Endothelial cell of umbilical vein (primary cell): ENCODE results near the gene DPH1. TPM values are rescaled to one million over a fixed set of nuclear protein-coding genes. Genes with fewer than 3 reads are reported as not detected.

ENCODE experiments used
- BruUV-seq: library from RNA; stranded (reverse); fragments of 400-500 nt; replicated peaks from 2 replicates; lab custom pipeline; 2021; lab: Mats Ljungman, UMichigan
- CTCF ChIA-PET: fragments of 300-600, 350-600 bp; sonication (Branson Sonifier 250); formaldehyde crosslinking; loops from one replicate; lab custom pipeline; 2021; ENCODE audit warnings: antibody characterized with exemption, inconsistent platforms; lab: Charles Lee
- POLR2A ChIA-PET: fragments of 300-600, 350-600 bp; sonication (Branson Sonifier 250); formaldehyde crosslinking; loops from one replicate; lab custom pipeline; 2021; ENCODE audit warnings: antibody characterized with exemption, inconsistent platforms; lab: Charles Lee
- DNase-seq: peaks from one replicate; pipeline ENCODE4 v3.0.0-alpha.2; 2011; ENCODE audit warnings: low read depth, low spot score
- FAIRE-seq: peaks from 2 replicates; lab custom pipeline; 2011; peaks lifted over from hg19 to GRCh38; lab: Jason Lieb, UNC
- H2AFZ ChIP-seq: 2 replicates; pipeline ENCODE4 v1.6.0; 2012; ENCODE audit warnings: low read depth, low read length, control low read depth, inconsistent platforms
- H3K27ac ChIP-seq: 2 replicates; pipeline ENCODE4 v1.5.1; 2011; ENCODE audit warnings: low read depth, mild to moderate bottlenecking, control low read depth, low read length, moderate library complexity; ENCODE audit not compliant: insufficient read depth
- H3K27me3 ChIP-seq, 2 experiments: 2 replicates each; pipeline versions ENCODE4 v1.6.0 to v1.6.1; 2011; ENCODE audit warnings: low read length in 2 of 2, mixed read lengths in 1 of 2; ENCODE audit not compliant: control insufficient read depth in 2 of 2, insufficient read depth in 2 of 2
- H3K36me3 ChIP-seq, 2 experiments: 2 replicates in 1 of 2; 3 replicates in 1 of 2; pipeline ENCODE4 v1.5.1; 2011; ENCODE audit warnings: low read length in 2 of 2, mild to moderate bottlenecking in 1 of 2, moderate library complexity in 1 of 2; ENCODE audit not compliant: control insufficient read depth in 2 of 2, insufficient read depth in 2 of 2; ENCODE audit errors: extremely low read depth in 1 of 2
- H3K4me1 ChIP-seq: 3 replicates; pipeline ENCODE4 v1.5.1; 2011; ENCODE audit warnings: mild to moderate bottlenecking, low read length; ENCODE audit not compliant: control insufficient read depth, insufficient read depth; ENCODE audit errors: extremely low read depth
- H3K4me2 ChIP-seq: 2 replicates; pipeline ENCODE4 v1.6.1; 2011; ENCODE audit warnings: low read length, control low read depth, mixed read lengths; ENCODE audit not compliant: insufficient read depth
- H3K4me3 ChIP-seq, 3 experiments: fragments of 200-600 bp in 1 of 3; sonication (generic), shearing (Covaris generic) in 1 of 3; replicated peaks in 1 of 3; 2 replicates each; pipeline ENCODE4 v1.5.1; 2011 to 2016; ENCODE audit warnings: control low read depth in 3 of 3, low read length in 3 of 3, mild to moderate bottlenecking in 2 of 3, inconsistent platforms in 1 of 3, low read depth in 1 of 3, moderate library complexity in 1 of 3; ENCODE audit not compliant: insufficient read depth in 1 of 3
- H3K79me2 ChIP-seq: 2 replicates; pipeline ENCODE4 v1.6.0; 2012; ENCODE audit warnings: low read length, inconsistent platforms; ENCODE audit not compliant: control insufficient read depth, insufficient read depth
- H3K9ac ChIP-seq: replicated peaks from 2 replicates; pipeline ENCODE3; 2011; ENCODE audit warnings: low read length, control low read depth; ENCODE audit not compliant: insufficient read depth; ENCODE audit errors: extremely low read depth
- H3K9me1 ChIP-seq: replicated peaks from 3 replicates; pipeline ENCODE4 v1.6.0; 2011; ENCODE audit warnings: mild to moderate bottlenecking, low read length; ENCODE audit not compliant: control insufficient read depth, insufficient read depth; ENCODE audit errors: extremely low read depth
- H3K9me3 ChIP-seq: replicated peaks from 2 replicates; pipeline ENCODE4 v1.5.1; 2012; ENCODE audit warnings: low read length, inconsistent platforms; ENCODE audit not compliant: control insufficient read depth, insufficient read depth
- H4K20me1 ChIP-seq: replicated peaks from 2 replicates; pipeline ENCODE3; 2011; ENCODE audit warnings: mild to moderate bottlenecking, low read length; ENCODE audit not compliant: control insufficient read depth, insufficient read depth; ENCODE audit errors: extremely low read depth
- EZH2 ChIP-seq: IDR thresholded peaks from 2 replicates; pipeline ENCODE4 v1.6.1; 2012; ENCODE audit warnings: borderline replicate concordance, low read depth, mild to moderate bottlenecking, moderate library complexity, low read length, inconsistent platforms; ENCODE audit not compliant: severe bottlenecking
- FOS ChIP-seq: IDR thresholded peaks from 2 replicates; pipeline ENCODE4 v1.6.1; 2011; ENCODE audit warnings: mild to moderate bottlenecking, low read length, moderate library complexity, borderline replicate concordance; ENCODE audit not compliant: insufficient read depth
- GATA2 ChIP-seq: IDR thresholded peaks from 2 replicates; pipeline ENCODE4 v1.7.0; 2011; ENCODE audit warnings: low read depth, mild to moderate bottlenecking, moderate library complexity, mixed read lengths, low read length; ENCODE audit not compliant: insufficient read length, insufficient read depth
- JUN ChIP-seq: IDR thresholded peaks from 2 replicates; pipeline ENCODE4 v1.6.1; 2011; ENCODE audit warnings: borderline replicate concordance, low read depth; ENCODE audit not compliant: insufficient read length, insufficient read depth
- MYC ChIP-seq: IDR thresholded peaks from one replicate; pipeline ENCODE4 v1.6.1; 2011; ENCODE audit warnings: mild to moderate bottlenecking, low read depth, low read length
- POLR2A ChIP-seq: IDR thresholded peaks from 2 replicates; pipeline ENCODE4 v1.6.1; 2012; ENCODE audit warnings: low read depth, mild to moderate bottlenecking, control low read depth, low read length
- POLR2AphosphoS5 ChIP-seq: IDR thresholded peaks from 2 replicates; pipeline ENCODE4 v1.6.1; 2012; ENCODE audit warnings: low read depth, mild to moderate bottlenecking, control low read depth, low read length, moderate library complexity; ENCODE audit not compliant: insufficient read depth
- dilution Hi-C: fragments of 300-500 bp; cut with MboI; formaldehyde crosslinking; loops from one replicate; pipeline ENCODE4 v1.15.0; 2019; ENCODE audit warnings: low sequenced_read_pairs; ENCODE audit not compliant: extremely low pct_ligation_motif_present
- intact Hi-C: fragments of 100-400 bp; cut with micrococcal nuclease; formaldehyde crosslinking; loops from one replicate; pipeline ENCODE4 v1.10.0; 2022
- polyA plus RNA-seq, 4 experiments: library from polyadenylated mRNA; depleted of rRNA in 3 of 4; stranded (reverse) in 3 of 4; unstranded in 1 of 4; fragments of >200 nt; gene quantifications; 2 replicates each; pipeline versions ENCODE4 v1.2.1 to v1.2.3, GENCODE V29; 2011 to 2012; ENCODE audit warnings: missing spikeins in 1 of 4
- total RNA-seq: library from RNA; stranded (reverse); gene quantifications from 2 replicates; pipeline ENCODE4 v1.2.3, GENCODE V29; 2021
- TF ChIP-seq, protein P1 (sequence below): IDR thresholded peaks from 2 replicates; pipeline ENCODE4 v1.6.1; 2011; ENCODE audit not compliant: insufficient read depth, insufficient read length
- TF ChIP-seq, protein P2 (sequence below), 2 donors: IDR thresholded peaks; 1 replicate in 1 of 2; 2 replicates in 1 of 2; pipeline ENCODE4 v1.5.1; 2011; ENCODE audit warnings: low read length in 2 of 2, mild to moderate bottlenecking in 2 of 2, moderate library complexity in 2 of 2, control low read depth in 1 of 2, inconsistent platforms in 1 of 2, low read depth in 1 of 2; ENCODE audit not compliant: insufficient read depth in 1 of 2; ENCODE audit errors: extremely low read depth in 1 of 2

DPH1 gene
- total and polyA plus RNA-seq, 2 donors (not counting 3 experiments of a cell fraction or from before 2014, with no cell fraction given), result 37.8 to 45.6 TPM

DNA sequence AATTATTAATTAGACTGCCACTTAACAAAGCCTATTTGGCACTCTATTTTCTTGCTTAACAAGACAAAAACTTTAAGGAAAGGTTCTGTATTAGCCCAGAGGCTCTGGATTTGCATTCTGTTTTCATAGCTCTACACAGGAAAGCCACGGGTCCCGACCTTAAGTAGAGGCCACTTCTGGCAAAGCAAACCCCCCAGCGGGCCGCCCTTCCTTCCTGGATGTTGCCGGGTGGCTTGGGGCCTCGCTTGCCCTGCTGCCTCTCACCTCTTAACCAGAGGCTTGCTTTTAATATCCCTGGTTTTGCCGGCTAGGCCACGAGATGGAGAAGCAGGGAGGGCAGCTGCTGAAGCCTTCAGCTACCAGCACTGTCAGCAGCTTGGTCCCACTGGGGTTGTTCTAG, 9.2 kb upstream of the DPH1 start:
- TF ChIP-seq MYC, result no peak
- TF ChIP-seq JUN, result no peak
- TF ChIP-seq, protein P1, sequence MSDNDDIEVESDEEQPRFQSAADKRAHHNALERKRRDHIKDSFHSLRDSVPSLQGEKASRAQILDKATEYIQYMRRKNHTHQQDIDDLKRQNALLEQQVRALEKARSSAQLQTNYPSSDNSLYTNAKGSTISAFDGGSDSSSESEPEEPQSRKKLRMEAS, result no peak
- DNase-seq, result peak; percentile 53
- dilution Hi-C loops, result no loop called here
- Histone ChIP-seq H3K27ac (no peak overlapping the region), H3K36me3 (no peaks in the 10 kb centered on the region), H3K9ac (no peak overlapping the region), H3K4me3 (no peak overlapping the region), H3K9me3 (no peaks in the 10 kb centered on the region), H3K9me1 (no peaks in the 10 kb centered on the region), H4K20me1 (no peaks in the 10 kb centered on the region), H3K27me3 (peaks cover 24 to 31% of the 10 kb centered on the region in 2 experiments), H3K4me2 (peak overlapping the region; percentile 8), H2AFZ (no peak overlapping the region), H3K4me1 (peaks cover 17% of the 10 kb centered on the region), H3K79me2 (no peaks in the 10 kb centered on the region)
- CTCF ChIA-PET, result interaction anchor here (0.9 to 2.8 kb wide), 5 partner anchors 8 to 139 kb away, joined by 3 to 23 read pairs (median 4); no protein-coding TSS in a partner anchor
- intact Hi-C loops, result no loop called here
- POLR2A ChIA-PET, result no interaction called here
- no TSS peak for BruUV-seq
- FAIRE-seq, result peak; percentile 80

DNA sequence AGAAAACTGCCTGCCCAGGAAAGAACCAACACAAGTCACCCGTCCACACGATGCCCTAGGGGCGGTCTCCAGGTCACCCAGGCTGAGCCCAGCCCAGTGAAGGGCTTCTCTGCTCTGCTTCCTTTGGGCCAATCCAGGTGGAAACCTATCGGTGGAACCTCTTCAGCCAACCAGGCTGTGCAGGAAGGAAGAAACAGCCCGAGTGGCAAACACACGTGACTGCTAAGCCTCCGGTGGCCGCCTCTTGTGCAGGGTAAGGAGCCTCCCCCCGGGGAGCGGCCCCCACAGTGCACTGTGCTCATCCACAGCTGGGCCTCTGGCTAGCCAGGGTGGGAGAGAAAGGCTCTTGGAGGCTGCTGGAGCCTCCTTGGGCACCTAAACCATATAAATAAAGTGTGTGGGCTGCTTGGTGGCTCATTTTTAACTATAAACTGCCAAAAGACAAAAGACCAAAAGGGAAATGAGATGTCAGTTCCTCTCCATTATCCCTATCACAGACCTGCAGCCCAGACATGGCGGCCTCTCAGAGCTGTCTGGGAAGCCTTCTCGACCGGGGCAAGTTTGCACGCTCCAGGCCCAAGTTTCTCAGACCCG, 7.2 kb upstream of the DPH1 start:
- POLR2A ChIA-PET, result no interaction called here
- Histone ChIP-seq H3K36me3 (no peaks in the 10 kb centered on the region), H3K4me2 (no peak overlapping the region), H3K4me3 (no peak overlapping the region), H3K4me1 (peaks cover 18% of the 10 kb centered on the region), H3K79me2 (no peaks in the 10 kb centered on the region), H3K9me3 (no peaks in the 10 kb centered on the region), H3K27me3 (peaks cover 35 to 41% of the 10 kb centered on the region in 2 experiments), H2AFZ (no peak overlapping the region), H4K20me1 (no peaks in the 10 kb centered on the region), H3K27ac (no peak overlapping the region), H3K9me1 (no peaks in the 10 kb centered on the region), H3K9ac (no peak overlapping the region)
- DNase-seq, result no peak
- TF ChIP-seq, protein P1, result no peak
- TF ChIP-seq JUN (no peak), FOS (no peak), GATA2 (no peak), MYC (no peak), POLR2AphosphoS5 (no peak), POLR2A (no peak), EZH2 (no peak)
- TF ChIP-seq, protein P2, sequence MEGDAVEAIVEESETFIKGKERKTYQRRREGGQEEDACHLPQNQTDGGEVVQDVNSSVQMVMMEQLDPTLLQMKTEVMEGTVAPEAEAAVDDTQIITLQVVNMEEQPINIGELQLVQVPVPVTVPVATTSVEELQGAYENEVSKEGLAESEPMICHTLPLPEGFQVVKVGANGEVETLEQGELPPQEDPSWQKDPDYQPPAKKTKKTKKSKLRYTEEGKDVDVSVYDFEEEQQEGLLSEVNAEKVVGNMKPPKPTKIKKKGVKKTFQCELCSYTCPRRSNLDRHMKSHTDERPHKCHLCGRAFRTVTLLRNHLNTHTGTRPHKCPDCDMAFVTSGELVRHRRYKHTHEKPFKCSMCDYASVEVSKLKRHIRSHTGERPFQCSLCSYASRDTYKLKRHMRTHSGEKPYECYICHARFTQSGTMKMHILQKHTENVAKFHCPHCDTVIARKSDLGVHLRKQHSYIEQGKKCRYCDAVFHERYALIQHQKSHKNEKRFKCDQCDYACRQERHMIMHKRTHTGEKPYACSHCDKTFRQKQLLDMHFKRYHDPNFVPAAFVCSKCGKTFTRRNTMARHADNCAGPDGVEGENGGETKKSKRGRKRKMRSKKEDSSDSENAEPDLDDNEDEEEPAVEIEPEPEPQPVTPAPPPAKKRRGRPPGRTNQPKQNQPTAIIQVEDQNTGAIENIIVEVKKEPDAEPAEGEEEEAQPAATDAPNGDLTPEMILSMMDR (IDR thresholded peaks at IDR 0.05; ENCODE audit: extremely low read depth in 1 of 2, insufficient read depth in 1 of 2, low read depth in 1 of 2, low read length in 2 of 2), result no peak
- CTCF ChIA-PET, result no interaction called here
- intact Hi-C loops, result no loop called here
- FAIRE-seq, result no peak
- BruUV-seq, result no TSS peak
- dilution Hi-C loops, result no loop called here
